Stimulated activated CD8-positive, alpha-beta memory T cell treated with anti-CD3 and anti-CD28 coated beads, Interleukin-4, amount 100 ng/mL, for 48 hours (primary cell): ENCODE measurements around the gene CSNK2B.
"Not testable (repeated sequence)": the region's sequence is repeated elsewhere in the genome, so short reads cannot be mapped to it uniquely, and the experiment has no call there.

Source experiments
- DNase-seq: peaks from one replicate; pipeline ENCODE4 v3.0.0-alpha.2; 2020

The CSNK2B gene

DNA sequence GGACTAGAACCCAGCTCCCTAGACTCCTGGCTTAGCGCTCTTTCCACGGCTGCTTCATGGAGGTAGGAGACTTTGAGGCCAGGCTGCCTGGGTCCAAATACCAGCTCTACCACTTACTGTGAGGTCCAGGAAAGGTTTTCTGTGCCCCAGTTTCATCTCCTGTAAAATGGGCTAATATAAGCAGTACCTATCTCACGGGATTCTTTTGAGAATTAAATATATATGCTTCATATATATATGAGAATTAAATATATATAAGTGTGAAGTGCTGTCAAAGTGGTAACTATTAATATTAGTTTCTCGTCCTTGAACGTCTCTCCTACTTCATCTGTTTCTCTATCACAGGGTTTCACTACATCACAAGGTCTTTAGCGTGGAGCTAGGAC, 25.2 kb downstream of the CSNK2B start:
- no peak for DNase-seq

DNA sequence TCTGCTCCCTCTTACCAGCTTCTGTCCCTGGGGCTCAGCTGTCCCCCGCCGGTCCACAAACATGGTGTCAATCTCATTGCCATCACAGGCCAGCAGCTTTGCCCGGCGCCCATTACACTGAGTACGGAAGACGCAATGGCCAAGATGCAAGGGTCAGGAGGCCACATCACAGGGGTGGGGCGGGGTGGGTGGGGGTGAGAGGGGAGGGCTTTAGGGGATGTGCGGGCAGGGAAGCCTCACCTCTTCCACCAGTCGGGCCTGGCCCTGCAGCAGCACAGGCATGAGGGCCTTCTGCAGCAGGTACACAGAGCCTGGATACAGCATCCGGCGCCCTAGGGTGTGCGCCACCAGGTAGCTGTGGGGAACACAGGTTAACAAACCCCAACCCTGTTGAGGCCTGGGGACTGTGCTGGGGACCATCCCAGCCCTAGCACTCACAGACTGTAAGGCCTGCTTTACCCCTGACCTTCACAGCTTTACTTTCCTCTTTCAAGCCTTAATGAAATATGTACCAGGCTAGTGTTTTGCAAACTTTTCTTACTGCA, 25.8 kb downstream of the CSNK2B start:
- DNase-seq, result no peak

DNA sequence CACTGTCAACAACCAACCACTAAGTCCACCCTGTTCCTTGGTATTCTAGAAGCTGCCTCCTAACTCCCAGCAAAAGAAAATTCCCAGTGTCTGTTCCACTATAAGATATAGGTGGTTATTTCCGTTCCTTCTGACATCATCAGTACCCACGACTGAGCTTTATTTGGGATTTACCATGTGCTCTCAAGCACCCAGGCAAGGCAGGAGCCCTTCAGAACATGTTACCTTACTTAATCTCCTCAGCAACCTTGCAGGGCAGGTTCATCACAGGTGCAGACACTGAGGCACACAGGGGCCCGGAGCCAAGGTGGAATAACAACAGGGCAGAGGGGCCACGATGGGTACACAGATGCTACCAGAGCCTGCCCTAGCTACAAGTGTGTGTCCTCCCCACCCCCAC, 26.5 kb downstream of the CSNK2B start:
- no peak for DNase-seq

DNA sequence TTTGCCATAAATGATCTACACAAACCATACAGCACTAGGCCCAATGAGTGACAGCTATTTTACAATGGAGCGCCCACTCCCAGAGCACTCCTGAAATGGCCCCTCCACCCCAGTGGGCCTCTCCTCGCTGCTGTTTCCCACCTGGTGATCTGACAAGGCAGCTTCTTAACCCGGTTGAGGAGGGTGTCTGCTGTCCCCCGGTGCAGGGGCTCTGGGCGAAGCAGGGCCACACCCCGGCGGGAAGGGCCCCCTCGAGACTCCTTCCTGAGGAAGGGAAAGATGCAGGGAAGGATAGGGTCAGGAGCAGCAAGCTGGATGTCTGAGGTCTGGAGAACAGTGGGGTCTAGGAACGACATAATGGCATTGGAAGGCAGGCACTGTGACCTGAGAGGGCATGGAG, 27.0 kb downstream of the CSNK2B start:
- DNase-seq, result no peak

DNA sequence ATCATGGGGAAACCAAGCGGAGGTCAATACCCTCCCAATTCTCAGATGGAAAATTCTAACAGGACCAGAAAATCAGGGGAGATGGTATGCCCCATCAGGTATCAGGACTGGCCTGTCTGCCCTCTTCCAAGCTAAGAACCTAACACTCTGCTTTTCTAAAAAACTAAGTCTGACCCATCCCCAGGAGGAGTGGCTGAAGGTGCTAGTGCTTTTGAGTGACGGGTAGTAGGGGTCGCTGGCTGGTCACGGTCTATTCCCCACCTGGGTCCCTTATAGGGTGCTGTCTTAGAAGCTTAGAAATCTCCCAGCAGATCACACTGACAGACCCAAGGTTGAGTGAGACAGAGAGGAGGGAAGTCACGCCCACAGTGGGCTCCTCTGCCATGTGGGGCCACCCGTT, 27.7 kb downstream of the CSNK2B start:
- DNase-seq, result no peak

DNA sequence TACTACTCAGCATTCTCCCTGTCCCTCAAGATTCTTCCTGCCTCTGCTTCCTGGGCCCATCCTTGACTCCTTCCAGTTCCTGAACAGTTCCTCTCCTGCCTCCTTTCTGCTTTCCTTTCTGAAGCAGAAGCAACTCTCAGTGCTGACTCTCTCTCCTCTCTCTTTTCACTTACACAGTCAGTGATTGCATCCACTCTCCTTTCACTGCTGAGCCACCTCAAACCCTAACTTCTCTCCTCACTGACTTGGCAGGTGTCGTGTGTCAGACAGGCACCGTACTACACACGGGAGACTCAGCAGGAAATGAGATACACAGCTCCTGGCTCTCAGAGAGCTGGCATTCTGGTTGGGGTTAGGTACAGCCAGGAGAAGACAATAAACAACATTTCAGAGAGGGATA, 31.7 kb downstream of the CSNK2B start:
- DNase-seq, result no peak

DNA sequence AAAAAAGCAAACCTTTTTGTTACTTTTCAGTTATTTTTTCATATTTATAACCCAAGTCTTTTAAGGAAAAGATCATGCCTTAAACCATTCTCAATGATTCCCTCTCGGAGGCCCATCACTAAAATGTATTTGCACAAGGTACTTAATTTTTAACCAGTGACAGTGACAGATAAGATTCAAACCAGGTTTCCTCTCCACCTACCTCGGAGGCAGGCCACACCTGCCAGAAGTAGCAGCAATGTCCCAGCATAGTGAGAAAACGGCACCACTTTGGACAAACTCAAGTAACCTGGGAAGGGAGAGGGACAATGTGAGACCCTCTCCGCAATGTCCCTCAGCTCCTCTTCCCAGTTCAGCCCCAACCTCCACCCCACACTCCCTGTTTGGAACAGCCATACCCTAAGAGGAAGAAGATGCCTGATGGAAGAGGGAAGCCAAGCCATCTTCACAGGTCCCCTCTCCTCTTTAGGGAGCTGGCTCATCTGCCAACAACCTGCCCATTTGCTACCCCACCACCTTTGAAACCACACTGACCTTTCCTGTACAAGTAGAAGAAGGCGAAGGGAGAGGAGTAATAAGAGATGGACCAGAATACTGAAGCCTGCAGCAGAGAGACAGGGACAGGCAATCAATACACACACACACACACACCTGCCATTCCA, 35.0 kb downstream of the CSNK2B start:
- no peak for DNase-seq

DNA sequence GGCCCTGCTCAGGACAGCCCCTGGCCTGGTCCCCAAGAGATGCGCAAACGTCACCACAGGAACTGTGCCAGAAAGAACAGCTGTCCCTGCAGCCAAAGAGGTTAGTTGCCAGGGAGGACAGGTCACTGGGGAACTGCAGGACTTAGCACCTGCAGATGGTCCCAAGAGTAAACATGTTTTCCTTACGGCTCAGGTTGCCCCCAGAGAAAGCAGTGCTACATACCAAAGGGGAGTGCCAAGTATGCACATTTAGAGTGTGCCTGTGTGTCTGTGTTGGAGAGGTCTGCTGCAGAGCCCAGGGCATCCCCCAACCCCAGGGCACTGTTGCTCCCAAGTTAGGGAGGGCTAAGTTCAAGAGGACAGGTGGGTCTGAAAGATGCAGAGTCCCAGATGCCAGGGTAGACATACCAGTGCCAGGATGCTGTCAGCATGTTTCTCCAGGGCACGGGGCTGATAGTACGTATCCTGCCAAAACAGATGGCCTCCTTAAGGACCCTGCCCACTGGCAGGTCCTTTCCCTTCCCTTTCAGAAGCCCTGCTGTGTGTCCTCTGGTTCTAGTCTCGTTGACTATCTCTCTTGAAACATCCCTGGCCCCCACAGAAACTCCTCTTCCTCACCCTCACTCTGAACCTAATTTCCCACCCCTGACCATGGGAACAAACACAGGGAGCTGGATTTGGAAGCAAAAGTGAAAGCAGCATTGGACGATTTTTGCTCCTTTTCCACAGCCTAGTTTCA, 36.0 kb downstream of the CSNK2B start:
- no peak for DNase-seq

DNA sequence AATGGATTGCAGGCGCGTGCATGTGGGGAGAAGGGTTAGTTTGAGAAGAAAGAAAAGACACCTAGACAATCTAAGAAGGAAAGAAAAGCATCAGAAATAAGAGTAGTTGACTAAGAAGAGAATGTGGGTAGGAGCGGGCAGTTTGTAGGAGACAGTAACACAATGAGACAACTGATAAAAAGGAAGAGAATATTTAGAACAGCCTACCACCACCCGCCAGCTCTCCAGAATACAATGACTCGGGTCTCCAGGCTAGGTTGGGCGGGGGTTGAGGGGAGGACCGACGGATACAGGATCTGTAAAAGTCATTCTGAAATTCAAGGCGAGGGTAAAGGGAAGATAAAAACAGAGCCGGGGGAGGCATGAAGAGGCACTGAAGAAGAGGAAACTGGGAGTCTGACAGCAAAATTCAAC, 36.5 kb downstream of the CSNK2B start:
- DNase-seq, result no peak

DNA sequence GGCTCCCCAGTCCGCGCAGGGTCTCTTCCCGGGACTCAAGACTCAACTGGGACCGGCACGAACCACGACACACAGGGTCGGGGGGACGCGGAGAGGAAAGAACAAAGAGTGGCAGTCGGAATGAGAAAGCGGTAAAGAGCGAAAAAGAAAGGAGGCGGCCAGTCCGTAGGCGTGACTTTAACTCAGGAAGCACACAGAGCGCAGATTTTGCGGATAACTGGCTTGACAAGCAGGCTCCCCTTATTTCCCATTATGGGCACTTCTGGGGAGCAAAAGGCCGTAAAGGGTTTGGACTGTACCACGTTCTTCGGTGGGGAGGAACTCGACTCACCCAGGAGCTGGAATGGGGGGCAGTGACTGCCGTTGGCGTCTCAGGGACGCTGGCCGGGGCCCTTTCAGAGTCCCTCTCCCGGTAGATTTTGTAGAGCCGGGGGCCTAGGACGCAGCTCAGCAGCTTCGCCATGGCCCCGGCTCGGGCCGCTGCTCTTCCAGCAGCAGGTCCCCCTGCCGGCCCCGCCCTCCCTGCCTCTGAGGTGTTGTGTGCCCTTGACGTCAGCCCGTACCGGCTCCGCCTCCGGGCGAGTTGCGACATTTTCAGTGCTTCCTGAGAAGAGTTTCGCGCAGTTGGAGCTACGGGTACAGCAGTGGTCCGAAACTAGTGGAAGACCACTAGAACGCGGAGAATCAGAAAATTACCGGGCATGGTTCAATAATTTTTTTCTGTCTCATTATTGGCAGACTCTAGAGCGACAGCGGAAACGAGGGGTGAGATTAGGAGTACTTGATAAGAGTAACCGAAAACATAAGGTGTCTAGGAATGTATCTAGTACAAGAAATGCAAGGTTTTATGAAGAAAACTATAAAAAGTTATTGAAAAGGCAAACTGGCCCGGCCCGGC, 37.2 kb downstream of the CSNK2B start, which contains the start of gene ABHD16A:
Gene ABHD16A, minus strand, starts transcription at position 506 of the 898 bp plus-strand sequence. Its CDS starts 43 bp downstream, at position 463.
- peak; percentile 98 for DNase-seq

DNA sequence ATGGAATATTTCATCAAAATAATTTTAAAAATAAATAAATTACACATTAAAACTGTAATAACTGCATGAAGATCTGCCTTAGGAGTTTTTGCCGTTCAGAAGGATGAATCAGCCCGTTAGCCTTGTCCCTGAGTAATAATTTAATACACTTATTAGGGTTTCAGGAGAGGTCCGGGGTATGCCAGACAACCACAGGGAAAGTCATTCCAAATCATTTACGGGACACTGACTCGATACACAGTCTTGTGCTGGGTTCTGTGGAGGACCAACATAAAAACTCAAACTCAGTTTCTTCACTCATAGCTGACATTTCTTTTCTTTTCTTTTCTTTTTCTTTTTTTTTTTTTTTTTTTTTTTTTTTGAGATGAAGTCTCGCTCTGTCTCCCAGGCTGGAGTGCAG, 40.1 kb downstream of the CSNK2B start:
- no peak for DNase-seq

DNA sequence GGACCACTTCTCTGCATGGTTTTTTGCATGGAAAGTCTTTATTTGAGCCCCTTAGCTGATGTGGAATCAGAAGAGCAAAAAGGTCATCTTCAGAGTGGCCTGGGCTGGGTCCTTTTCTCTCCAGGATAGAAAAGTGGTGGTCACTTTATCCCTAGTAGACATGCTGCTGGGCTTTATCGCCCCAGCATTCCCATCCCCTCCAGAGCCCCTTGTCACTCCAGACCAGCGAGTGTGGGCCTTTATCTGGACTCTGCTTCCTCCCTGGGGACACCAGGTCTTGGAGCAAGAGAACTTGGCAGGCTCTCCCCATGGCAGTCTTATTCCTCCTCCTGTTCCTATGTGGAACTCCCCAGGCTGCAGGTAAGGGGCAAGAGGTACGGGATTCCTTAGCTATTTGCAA, 40.7 kb downstream of the CSNK2B start, which contains the start of gene LY6G6F:
Gene LY6G6F, plus strand, starts transcription at position 268 of the 400 bp plus-strand sequence. Its CDS starts 41 bp downstream, at position 309.
- DNase-seq, result no peak

DNA sequence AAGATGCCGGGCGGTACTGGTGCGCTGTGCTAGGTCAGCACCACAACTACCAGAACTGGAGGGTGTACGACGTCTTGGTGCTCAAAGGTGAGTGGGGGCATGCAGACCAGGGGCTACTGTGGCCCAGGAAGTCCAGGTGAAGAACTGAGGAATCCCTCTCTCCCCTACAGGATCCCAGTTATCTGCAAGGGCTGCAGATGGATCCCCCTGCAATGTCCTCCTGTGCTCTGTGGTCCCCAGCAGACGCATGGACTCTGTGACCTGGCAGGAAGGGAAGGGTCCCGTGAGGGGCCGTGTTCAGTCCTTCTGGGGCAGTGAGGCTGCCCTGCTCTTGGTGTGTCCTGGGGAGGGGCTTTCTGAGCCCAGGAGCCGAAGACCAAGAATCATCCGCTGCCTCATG, 41.8 kb downstream of the CSNK2B start:
- no peak for DNase-seq

DNA sequence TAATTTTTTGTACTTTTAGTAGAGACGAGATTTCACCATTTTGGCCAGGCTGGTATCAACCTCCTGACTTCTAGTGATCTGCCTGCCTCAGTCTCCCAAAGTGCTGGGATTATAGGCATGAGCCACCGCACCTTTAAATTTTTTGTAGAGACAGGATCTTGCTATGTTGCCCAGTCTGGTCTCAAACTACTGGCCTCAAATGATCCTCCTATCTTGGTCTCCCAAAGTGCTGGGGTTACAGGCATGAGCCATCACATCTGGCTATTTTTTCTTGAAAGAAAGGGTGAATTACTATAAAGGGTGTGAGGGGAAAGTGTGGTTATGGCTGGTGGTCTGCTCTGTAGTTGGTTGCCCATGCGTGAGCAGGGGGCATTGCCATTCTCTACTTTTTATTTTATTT, 42.3 kb downstream of the CSNK2B start:
- DNase-seq, result no peak

DNA sequence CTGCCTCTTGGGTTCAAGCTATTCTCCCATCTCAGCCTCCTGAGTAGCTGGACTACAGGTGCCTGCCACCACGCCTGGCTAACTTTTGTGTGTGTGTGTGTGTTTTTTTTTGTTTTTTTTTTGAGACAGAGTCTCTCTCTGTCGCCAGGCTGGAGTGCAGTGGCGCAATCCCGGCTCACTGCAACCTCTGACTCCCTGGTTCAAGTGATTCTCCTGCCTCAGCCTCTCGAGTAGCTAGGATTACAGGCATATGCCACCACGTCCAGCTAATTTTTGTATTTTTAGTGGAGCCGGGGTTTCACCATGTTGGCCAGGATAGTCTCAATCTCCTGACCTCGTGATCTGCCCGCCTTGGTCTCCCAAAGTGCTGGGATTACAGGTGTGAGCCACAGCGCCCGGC, 43.3 kb downstream of the CSNK2B start:
- not testable (repeated sequence) for DNase-seq

DNA sequence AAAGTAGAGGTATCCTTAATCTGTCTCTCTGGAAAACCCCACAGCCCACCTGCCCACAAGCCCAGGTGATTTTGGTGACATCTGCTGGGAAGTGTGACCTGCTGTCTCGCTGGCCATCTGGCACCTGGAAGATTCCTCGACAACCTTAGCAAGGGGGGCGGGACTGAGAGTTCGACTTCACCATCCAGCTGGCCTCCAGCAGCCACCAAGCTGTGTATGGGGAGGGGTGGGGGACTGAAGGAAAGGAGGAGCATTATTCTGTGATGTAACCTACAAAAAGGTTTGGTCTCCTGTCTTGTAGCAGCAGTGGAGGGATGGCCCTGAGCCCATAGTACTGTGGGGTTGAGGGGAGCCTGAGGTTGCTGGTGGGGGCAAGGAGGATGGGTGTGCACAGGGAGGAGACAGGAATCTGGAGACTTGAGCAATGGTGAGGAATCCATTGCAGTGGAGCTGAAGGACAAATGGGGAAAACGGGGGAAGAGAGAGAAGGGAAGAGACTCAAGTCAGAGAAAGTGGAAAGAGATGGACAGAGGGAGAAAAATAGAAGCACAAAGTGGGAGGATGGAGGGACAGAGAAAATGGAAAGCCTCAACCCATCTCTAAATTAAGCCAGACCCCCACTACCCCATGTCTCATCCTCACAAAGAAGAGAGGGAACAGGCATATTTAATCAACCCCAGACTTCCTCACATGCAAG, 44.8 kb downstream of the CSNK2B start:
- no peak for DNase-seq

DNA sequence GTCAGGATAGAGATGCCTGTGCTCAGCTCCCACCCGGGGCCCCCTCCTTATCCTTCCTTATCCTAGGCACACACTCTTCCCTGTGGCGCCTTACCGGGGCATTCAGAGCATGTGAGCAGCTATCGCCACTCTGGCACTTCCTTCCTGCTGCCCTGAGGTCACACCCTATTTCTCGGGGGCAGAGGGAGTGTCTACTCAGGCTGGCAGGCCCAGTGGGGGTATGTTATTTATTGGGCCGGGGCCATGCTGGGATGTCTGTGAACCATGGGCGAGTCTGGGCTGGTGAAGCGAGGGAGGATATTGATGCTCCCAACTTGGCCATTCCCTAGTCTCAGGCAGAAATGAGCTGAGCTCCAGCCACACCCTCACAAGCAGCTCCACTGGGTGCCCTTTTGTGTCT, 45.4 kb downstream of the CSNK2B start:
- DNase-seq, result no peak

DNA sequence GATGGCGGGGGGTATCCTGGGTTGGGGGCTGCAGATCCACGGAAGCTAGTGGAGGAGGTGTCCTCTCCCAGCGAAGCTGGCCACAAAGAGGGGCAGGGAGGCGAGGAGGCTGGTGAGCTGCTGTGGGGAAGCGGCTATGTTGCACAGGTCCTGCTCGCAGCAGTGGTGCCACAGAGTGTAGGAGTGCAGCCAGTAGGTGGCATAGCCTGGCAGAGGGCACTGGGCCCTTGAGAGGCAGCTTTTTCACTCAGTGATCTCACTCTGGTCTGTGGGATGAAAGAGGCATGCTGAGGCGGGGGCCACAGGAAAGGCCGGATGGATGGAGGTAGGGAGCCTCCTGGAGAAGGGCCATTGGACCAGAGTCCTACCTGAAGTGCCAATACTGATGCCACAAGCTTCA, 46.4 kb downstream of the CSNK2B start:
- no peak for DNase-seq

DNA sequence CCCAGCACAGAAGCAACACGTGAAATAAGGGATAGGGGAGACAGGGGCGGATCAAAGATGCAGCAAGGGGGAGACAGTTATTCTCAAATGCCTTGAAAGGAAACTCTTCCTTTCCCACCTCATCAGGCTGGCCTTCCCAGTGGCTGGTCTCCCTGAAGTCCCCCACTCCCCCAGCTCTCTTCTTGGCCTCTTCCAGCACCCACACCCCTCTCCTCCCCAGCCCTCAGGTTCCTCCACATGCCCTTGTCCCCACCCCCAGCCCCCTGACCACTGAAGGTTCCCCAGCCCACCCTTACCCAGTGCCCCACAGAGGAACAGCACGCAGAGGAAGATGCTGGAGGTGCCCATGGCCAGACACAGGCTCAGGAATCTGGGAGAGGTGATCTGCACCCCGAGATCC, 47.6 kb downstream of the CSNK2B start:
- no peak for DNase-seq

DNA sequence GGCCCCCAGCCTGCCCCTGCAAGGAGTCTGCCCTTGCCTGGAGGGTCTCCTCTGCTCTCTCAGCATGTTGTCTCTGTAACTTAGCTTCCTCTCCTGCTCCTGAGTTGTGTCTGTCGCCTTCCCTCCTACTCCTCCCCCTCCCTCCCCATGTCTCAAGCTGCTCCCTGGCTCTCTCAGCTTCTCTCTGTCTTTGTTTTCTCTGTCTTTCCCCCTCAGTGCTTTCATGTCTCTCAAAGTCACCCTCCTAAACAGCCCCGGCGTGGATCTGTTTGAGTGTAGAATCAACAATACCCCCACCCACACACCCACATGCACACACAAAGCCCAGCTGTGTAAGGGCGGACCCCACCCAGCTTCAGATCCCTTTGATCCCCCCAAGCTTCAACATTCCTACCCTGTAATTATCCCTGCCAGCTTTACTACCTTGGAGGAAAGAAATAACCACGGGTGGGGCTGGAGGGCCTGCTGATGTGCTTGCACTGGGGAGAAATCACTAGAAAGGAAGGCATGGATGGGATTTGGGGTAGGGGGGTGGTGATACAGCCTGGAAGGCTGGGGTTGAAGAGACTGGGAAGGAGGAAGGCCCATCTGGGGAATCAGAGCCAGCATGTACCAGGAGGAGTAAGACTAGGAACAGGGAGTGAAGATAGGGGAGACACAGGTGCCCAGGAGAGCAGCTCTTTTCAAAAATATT, 48.3 kb downstream of the CSNK2B start:
- no peak for DNase-seq

DNA sequence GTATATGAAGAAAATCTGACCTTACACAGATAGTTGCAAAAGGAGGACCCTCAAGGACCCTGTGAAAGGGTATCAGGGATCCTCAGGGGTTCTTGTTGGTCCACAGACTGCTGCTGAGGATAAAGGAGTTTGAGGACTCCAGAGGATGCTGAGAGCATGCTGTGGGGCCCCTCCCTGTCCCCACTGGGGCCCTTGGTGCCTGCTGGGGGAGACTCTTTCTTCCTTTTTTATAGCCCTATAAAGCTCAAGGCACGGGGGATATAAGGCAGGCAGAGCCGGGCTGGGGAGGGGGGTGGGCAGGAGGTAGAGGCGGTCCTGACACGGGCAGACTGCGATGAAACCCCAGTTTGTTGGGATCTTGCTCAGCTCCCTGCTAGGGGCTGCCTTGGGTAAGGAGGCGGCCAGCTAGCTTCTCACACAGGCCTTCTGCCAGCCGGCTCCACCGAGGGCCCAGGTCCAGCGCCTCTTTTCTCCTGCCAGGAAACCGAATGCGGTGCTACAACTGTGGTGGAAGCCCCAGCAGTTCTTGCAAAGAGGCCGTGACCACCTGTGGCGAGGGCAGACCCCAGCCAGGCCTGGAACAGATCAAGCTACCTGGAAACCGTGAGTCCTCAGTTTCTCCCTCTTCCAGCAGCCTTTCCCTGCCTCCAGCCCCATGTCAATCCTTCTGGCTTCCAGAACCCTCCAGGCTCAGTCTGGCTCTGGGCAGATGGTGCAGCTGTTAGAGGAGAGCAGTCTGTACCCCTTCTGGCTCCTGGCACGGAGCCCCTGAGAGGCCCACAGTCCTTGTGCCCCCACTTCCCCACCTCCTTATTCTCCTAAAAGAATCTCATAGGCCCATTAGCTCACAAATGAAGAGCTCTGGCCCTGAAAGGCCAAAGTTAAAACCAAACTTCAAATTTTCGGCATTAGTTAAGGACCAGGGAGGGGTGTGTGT, 49.4 kb downstream of the CSNK2B start, which contains the start of gene LY6G6D:
Gene LY6G6D, plus strand, starts transcription at position 327 of the 937 bp plus-strand sequence. Its CDS starts 8 bp downstream, at position 335.
- no peak for DNase-seq
